ENCODE data around the gene SHLD2.
"Not testable (repeated sequence)": the region's sequence is repeated elsewhere in the genome, so short reads cannot be mapped to it uniquely, and the experiment has no call there.

SHLD2 gene

GRCh38 chr10:87219370-87219769 is 124.4 kb downstream of the SHLD2 start:
- not testable (repeated sequence) for DNase-seq

- not testable (repeated sequence) for DNase-seq
Measured at GRCh38 chr10:87222789-87223188, 127.8 kb downstream of the SHLD2 start.

- not testable (repeated sequence) for DNase-seq
Measured at GRCh38 chr10:87225148-87225547, 130.1 kb downstream of the SHLD2 start, which contains the start of gene NUTM2A. TSS of gene NUTM2A (plus strand) at chr10:87225448. CDS start at chr10:87225831, 383 bp downstream.

GRCh38 chr10:87228247-87228646 is 133.2 kb downstream of the SHLD2 start:
- DNase-seq, result not testable (repeated sequence)

- not testable (repeated sequence) for DNase-seq
Measured at GRCh38 chr10:87229211-87229610, 134.2 kb downstream of the SHLD2 start.

GRCh38 chr10:87234854-87235253 is 139.8 kb downstream of the SHLD2 start:
- not testable (repeated sequence) for DNase-seq

- DNase-seq, result not testable (repeated sequence)
Measured at GRCh38 chr10:87237244-87237643, 142.2 kb downstream of the SHLD2 start.

GRCh38 chr10:87239346-87239808 is 144.4 kb downstream of the SHLD2 start:
- DNase-seq, result not testable (repeated sequence)

Measured in NCI-H2227 treated with DMSO at 0.1 percent for 48 hours (cell line).